Tibial artery (tissue), 4 donors: ENCODE data around the gene SEM1.
"Not testable (repeated sequence)": the region's sequence is repeated elsewhere in the genome, so short reads cannot be mapped to it uniquely, and the experiment has no call there.

ENCODE experiments used
- DNase-seq, 2 donors: peaks; one replicate each; pipeline ENCODE4 v3.0.0-alpha.2; 2019
- H3K27ac ChIP-seq, 2 donors: fragments of 200-600 bp; sonication (generic) in 1 of 2; 1 replicate in 1 of 2; 2 replicates in 1 of 2; pipeline ENCODE4 v1.5.1; 2018 to 2019; ENCODE audit warnings: mild to moderate bottlenecking in 1 of 2
- H3K27me3 ChIP-seq, 2 donors: fragments of 200-600 bp; sonication (generic) in 1 of 2; one replicate each; pipeline versions ENCODE4 v1.5.1 to v1.6.0; 2016 to 2019
- H3K36me3 ChIP-seq, 3 donors: fragments of 200-600 bp; sonication (generic) in 2 of 3; one replicate each; pipeline ENCODE4 v1.5.1; 2016 to 2019; ENCODE audit warnings: mild to moderate bottlenecking in 2 of 3
- H3K4me1 ChIP-seq, 4 donors: fragments of 200-600 bp; sonication (generic) in 2 of 4; 1 replicate in 3 of 4; 2 replicates in 1 of 4; pipeline ENCODE4 v1.5.1; 2016 to 2019
- H3K4me3 ChIP-seq, 2 donors: fragments of 200-600 bp; sonication (generic) in 1 of 2; 1 replicate in 1 of 2; 2 replicates in 1 of 2; pipeline ENCODE4 v1.5.1; 2018 to 2019; ENCODE audit warnings: mild to moderate bottlenecking in 2 of 2
- H3K9me3 ChIP-seq, 3 donors: fragments of 200-600 bp; sonication (generic) in 1 of 3; one replicate each; pipeline ENCODE4 v1.5.1; 2016 to 2019
- CTCF ChIP-seq, 2 experiments: fragments of 200-600 bp in 1 of 2; fragments of 450-650 bp in 1 of 2; IDR thresholded peaks; one replicate each; pipeline ENCODE4 v1.5.1; 2017 to 2019; ENCODE audit warnings: antibody characterized with exemption in 2 of 2, mild to moderate bottlenecking in 1 of 2, moderate library complexity in 1 of 2
- intact Hi-C: fragments of 100-400 bp; cut with DNase I; formaldehyde crosslinking; loops from one replicate; pipeline ENCODE4 v1.15.0; 2023; ENCODE audit warnings: low total_unique reads

Gene SEM1

GRCh38 chr7:96667026-96667425, 42.6 kb downstream of the SEM1 start:
- Histone ChIP-seq H3K27ac (no peak overlapping the region), H3K9me3 (no peaks in the 10 kb centered on the region), H3K4me1 (peaks cover 0 to 14% (median 3%) of the 10 kb centered on the region in 4 donors), H3K36me3 (peaks cover 6 to 21% (median 13%) of the 10 kb centered on the region in 3 donors), H3K27me3 (no peaks in the 10 kb centered on the region), H3K4me3 (no peak overlapping the region)
- TF ChIP-seq CTCF (IDR thresholded peaks at IDR 0.05), result no peak
- intact Hi-C loops, result no loop called here
- DNase-seq, result no peak

- Histone ChIP-seq H3K36me3 (peaks cover 6 to 17% (median 13%) of the 10 kb centered on the region in 3 donors), H3K27ac (no peak overlapping the region), H3K27me3 (no peaks in the 10 kb centered on the region), H3K9me3 (no peaks in the 10 kb centered on the region), H3K4me1 (peaks cover 0 to 14% (median 3%) of the 10 kb centered on the region in 4 donors), H3K4me3 (no peak overlapping the region)
- DNase-seq, result no peak
- intact Hi-C loops, result no loop called here
- no peak for TF ChIP-seq CTCF (IDR thresholded peaks at IDR 0.05)
Observed at GRCh38 chr7:96665689-96666088, 44.0 kb downstream of the SEM1 start.

- TF ChIP-seq CTCF (IDR thresholded peaks at IDR 0.05), result no peak
- Histone ChIP-seq H3K36me3 (peaks cover 6 to 13% (median 11%) of the 10 kb centered on the region in 3 donors), H3K4me1 (peaks cover 0 to 14% (median 3%) of the 10 kb centered on the region in 4 donors), H3K9me3 (no peaks in the 10 kb centered on the region), H3K4me3 (no peak overlapping the region), H3K27ac (no peak overlapping the region), H3K27me3 (no peaks in the 10 kb centered on the region)
- no peak for DNase-seq
- intact Hi-C loops, result no loop called here
Observed at GRCh38 chr7:96664793-96665192, 44.9 kb downstream of the SEM1 start.

- no peak overlapping the region for H3K27ac ChIP-seq
- no peaks in the 10 kb centered on the region for H3K27me3 ChIP-seq
- DNase-seq, result no peak
- TF ChIP-seq CTCF (IDR thresholded peaks at IDR 0.05), result no peak
- peaks cover 0 to 14% (median 3%) of the 10 kb centered on the region in 4 donors for H3K4me1 ChIP-seq
- peaks cover 6 to 13% (median 11%) of the 10 kb centered on the region in 3 donors for H3K36me3 ChIP-seq
- H3K4me3 ChIP-seq, result no peak overlapping the region
- intact Hi-C loops, result no loop called here
- H3K9me3 ChIP-seq, result no peaks in the 10 kb centered on the region
Observed at GRCh38 chr7:96663871-96664445, 45.7 kb downstream of the SEM1 start.

GRCh38 chr7:96663457-96663856, 46.2 kb downstream of the SEM1 start:
- H3K9me3 ChIP-seq, result no peaks in the 10 kb centered on the region
- H3K27ac ChIP-seq, result no peak overlapping the region
- no peak for DNase-seq
- no peaks in the 10 kb centered on the region for H3K27me3 ChIP-seq
- peaks cover 0 to 14% (median 3%) of the 10 kb centered on the region in 4 donors for H3K4me1 ChIP-seq
- TF ChIP-seq CTCF (IDR thresholded peaks at IDR 0.05), result no peak
- no peak overlapping the region for H3K4me3 ChIP-seq
- peaks cover 6 to 9% (median 6%) of the 10 kb centered on the region in 3 donors for H3K36me3 ChIP-seq
- intact Hi-C loops, result no loop called here

GRCh38 chr7:96662151-96662550, 47.5 kb downstream of the SEM1 start:
- H3K4me3 ChIP-seq, H3K27ac ChIP-seq, H3K9me3 ChIP-seq, H3K36me3 ChIP-seq, H3K27me3 ChIP-seq, intact Hi-C loops, DNase-seq: not testable (repeated sequence)
- peaks cover 0 to 14% (median 3%) of the 10 kb centered on the region in 4 donors for H3K4me1 ChIP-seq
